HEK293 (cell line): ENCODE measurements around the gene PRR16.

ENCODE experiments used
- CTCF ChIA-PET: fragments of 350-600 bp; formaldehyde crosslinking; extraction: SDS; loops from one replicate; lab custom pipeline; 2021; ENCODE audit warnings: antibody characterized with exemption; lab: Yijun Ruan, JAX
- POLR2A ChIA-PET: fragments of 300-600 bp; formaldehyde crosslinking; extraction: SDS; loops from one replicate; lab custom pipeline; 2020; ENCODE audit warnings: antibody characterized with exemption, inconsistent platforms; lab: Yijun Ruan, JAX
- H3K27ac ChIP-seq: fragments of 200-500 bp; sonication (Bioruptor generic); 2 replicates; pipeline ENCODE4 v1.5.1; 2014; ENCODE audit warnings: low read depth, low read length, control low read depth, inconsistent platforms; ENCODE audit errors: extremely low read depth
- H3K36me3 ChIP-seq, 2 experiments: fragments of 200-500 bp in 1 of 2; sonication (Bioruptor generic) in 1 of 2; 1 replicate in 1 of 2; 2 replicates in 1 of 2; pipeline ENCODE4 v1.5.1; 2014 to 2017; ENCODE audit warnings: inconsistent platforms in 2 of 2, low read length in 2 of 2; ENCODE audit not compliant: control insufficient read depth in 2 of 2, insufficient read depth in 1 of 2
- H3K4me1 ChIP-seq: fragments of 200-500 bp; sonication (Bioruptor generic); 2 replicates; pipeline ENCODE4 v1.5.1; 2014; ENCODE audit warnings: mild to moderate bottlenecking, low read length, inconsistent platforms; ENCODE audit not compliant: control insufficient read depth, insufficient read depth
- H3K4me3 ChIP-seq: 2 replicates; pipeline ENCODE4 v1.5.1; 2011; ENCODE audit warnings: low read depth, mild to moderate bottlenecking, control low read depth, low read length, moderate library complexity
- H3K9me3 ChIP-seq: fragments of 200-500 bp; sonication (Bioruptor generic); 2 replicates; pipeline ENCODE4 v1.5.1; 2014; ENCODE audit warnings: low read depth, low read length, inconsistent platforms; ENCODE audit not compliant: control insufficient read depth, insufficient read depth
- AEBP2 ChIP-seq: fragments of 450-650 bp; formaldehyde crosslinking; IDR thresholded peaks from 2 replicates; pipeline ENCODE4 v1.5.1; 2016; ENCODE audit warnings: missing biosample characterization, missing genetic modification characterization, borderline replicate concordance
- HOXC10 ChIP-seq: sonication (generic); formaldehyde crosslinking; IDR thresholded peaks from 2 replicates; pipeline ENCODE4 v1.8.1; 2023; ENCODE audit warnings: mild to moderate bottlenecking, missing genetic modification reagents
- KLF16 ChIP-seq: fragments of 450-650 bp; formaldehyde crosslinking; IDR thresholded peaks from 2 replicates; pipeline ENCODE4 v1.5.1; 2017; ENCODE audit warnings: missing biosample characterization, missing genetic modification characterization
- MYNN ChIP-seq: fragments of 450-650 bp; formaldehyde crosslinking; IDR thresholded peaks from 2 replicates; pipeline ENCODE4 v1.5.1; 2016; ENCODE audit warnings: missing biosample characterization, missing genetic modification characterization, borderline replicate concordance
- SALL2 ChIP-seq: fragments of 450-650 bp; formaldehyde crosslinking; IDR thresholded peaks from 2 replicates; pipeline ENCODE4 v1.5.0; 2017; ENCODE audit warnings: missing biosample characterization, mild to moderate bottlenecking, missing genetic modification characterization, borderline replicate concordance
- ZNF10 ChIP-seq: fragments of 450-650 bp; formaldehyde crosslinking; IDR thresholded peaks from 2 replicates; pipeline ENCODE4 v1.5.1; 2017; ENCODE audit warnings: missing biosample characterization, missing genetic modification characterization
- ZNF121 ChIP-seq: fragments of 450-650 bp; formaldehyde crosslinking; IDR thresholded peaks from 2 replicates; pipeline ENCODE4 v1.5.1; 2016; ENCODE audit warnings: missing biosample characterization, missing genetic modification characterization
- ZNF140 ChIP-seq: fragments of 450-650 bp; formaldehyde crosslinking; IDR thresholded peaks from 2 replicates; pipeline ENCODE4 v1.5.1; 2016; ENCODE audit warnings: missing biosample characterization, missing genetic modification characterization
- ZNF174 ChIP-seq: fragments of 450-650 bp; formaldehyde crosslinking; IDR thresholded peaks from 2 replicates; pipeline ENCODE4 v1.5.0; 2017; ENCODE audit warnings: missing biosample characterization, mild to moderate bottlenecking, missing genetic modification characterization
- ZNF175 ChIP-seq: fragments of 450-650 bp; formaldehyde crosslinking; IDR thresholded peaks from 2 replicates; pipeline ENCODE4 v1.5.1; 2016; ENCODE audit warnings: missing biosample characterization, missing genetic modification characterization
- ZNF221 ChIP-seq: fragments of 450-650 bp; formaldehyde crosslinking; IDR thresholded peaks from 2 replicates; pipeline ENCODE4 v1.5.1; 2017; ENCODE audit warnings: missing biosample characterization, missing genetic modification characterization, borderline replicate concordance
- ZNF248 ChIP-seq: fragments of 450-650 bp; formaldehyde crosslinking; IDR thresholded peaks from 2 replicates; pipeline ENCODE4 v1.5.1; 2017; ENCODE audit warnings: missing biosample characterization, missing genetic modification characterization
- ZNF335 ChIP-seq: fragments of 450-650 bp; formaldehyde crosslinking; conservative IDR thresholded peaks from 2 replicates; pipeline ENCODE4 v1.5.1; 2016; ENCODE audit warnings: missing biosample characterization, missing genetic modification characterization
- ZNF394 ChIP-seq: fragments of 450-650 bp; formaldehyde crosslinking; IDR thresholded peaks from 2 replicates; pipeline ENCODE4 v1.5.1; 2016; ENCODE audit warnings: missing biosample characterization, missing genetic modification characterization, mild to moderate bottlenecking, moderate library complexity, borderline replicate concordance
- ZNF596 ChIP-seq: fragments of 450-650 bp; IDR thresholded peaks from 2 replicates; pipeline ENCODE4 v1.5.0; 2018; ENCODE audit warnings: missing biosample characterization, mild to moderate bottlenecking, missing genetic modification characterization, moderate library complexity
- ZNF639 ChIP-seq: fragments of 450-650 bp; formaldehyde crosslinking; IDR thresholded peaks from 2 replicates; pipeline ENCODE4 v1.5.1; 2016; ENCODE audit warnings: missing biosample characterization, missing genetic modification characterization
- ZNF707 ChIP-seq: fragments of 450-650 bp; formaldehyde crosslinking; IDR thresholded peaks from 2 replicates; pipeline ENCODE4 v1.5.1; 2016; ENCODE audit warnings: missing biosample characterization, missing genetic modification characterization
- ZNF837 ChIP-seq: fragments of 450-650 bp; formaldehyde crosslinking; IDR thresholded peaks from 2 replicates; pipeline ENCODE4 v1.5.1; 2016; ENCODE audit warnings: missing biosample characterization, missing genetic modification characterization
- ZSCAN30 ChIP-seq: fragments of 450-650 bp; IDR thresholded peaks from 2 replicates; pipeline ENCODE4 v1.5.1; 2018; ENCODE audit warnings: missing biosample characterization, mild to moderate bottlenecking, missing genetic modification characterization, moderate library complexity
- TF ChIP-seq, protein P1 (sequence below): fragments of 450-650 bp; formaldehyde crosslinking; IDR thresholded peaks from 2 replicates; pipeline ENCODE4 v1.5.1; 2017; ENCODE audit warnings: missing biosample characterization, missing genetic modification characterization
- TF ChIP-seq, protein P2 (sequence below): fragments of 450-650 bp; formaldehyde crosslinking; IDR thresholded peaks from 2 replicates; pipeline ENCODE4 v1.5.1; 2016; ENCODE audit warnings: missing biosample characterization, missing genetic modification characterization
- TF ChIP-seq, protein P3 (sequence below): sonication (generic); formaldehyde crosslinking; IDR thresholded peaks from 2 replicates; pipeline ENCODE4 v1.8.1; 2022; ENCODE audit warnings: mild to moderate bottlenecking, moderate library complexity, missing genetic modification reagents

PRR16 gene

DNA sequence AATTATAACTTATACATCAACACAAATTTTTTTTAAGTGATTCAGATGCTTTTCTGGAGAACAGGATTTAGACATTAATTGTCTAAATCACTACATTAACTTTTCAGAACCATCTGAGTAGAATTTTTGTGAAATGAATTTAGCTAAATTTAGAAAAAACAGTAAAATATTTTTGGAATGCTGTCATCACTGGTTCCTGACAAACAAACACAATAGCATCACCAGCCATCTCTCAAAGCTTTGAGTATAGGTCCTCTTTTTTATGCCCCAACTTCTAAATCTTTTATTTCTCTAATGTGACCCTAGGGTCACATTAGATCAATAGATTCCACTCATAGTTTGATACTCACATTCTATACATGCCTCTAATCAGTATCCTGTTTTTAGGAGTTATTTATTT, 104.6 kb downstream of the PRR16 start:
- Histone ChIP-seq H3K36me3 (no peaks in the 10 kb centered on the region), H3K4me3 (no peak overlapping the region), H3K27ac (no peak overlapping the region), H3K4me1 (no peaks in the 10 kb centered on the region), H3K9me3 (no peaks in the 10 kb centered on the region)
- ChIA-PET POLR2A (no interaction called here), CTCF (no interaction called here)
- TF ChIP-seq, protein P1, sequence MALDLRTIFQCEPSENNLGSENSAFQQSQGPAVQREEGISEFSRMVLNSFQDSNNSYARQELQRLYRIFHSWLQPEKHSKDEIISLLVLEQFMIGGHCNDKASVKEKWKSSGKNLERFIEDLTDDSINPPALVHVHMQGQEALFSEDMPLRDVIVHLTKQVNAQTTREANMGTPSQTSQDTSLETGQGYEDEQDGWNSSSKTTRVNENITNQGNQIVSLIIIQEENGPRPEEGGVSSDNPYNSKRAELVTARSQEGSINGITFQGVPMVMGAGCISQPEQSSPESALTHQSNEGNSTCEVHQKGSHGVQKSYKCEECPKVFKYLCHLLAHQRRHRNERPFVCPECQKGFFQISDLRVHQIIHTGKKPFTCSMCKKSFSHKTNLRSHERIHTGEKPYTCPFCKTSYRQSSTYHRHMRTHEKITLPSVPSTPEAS: no peak
- TF ChIP-seq ZNF335 (no peak), ZNF707 (tag by site-specific recombination) (no peak), ZNF596 (tag by site-specific recombination) (no peak), ZNF639 (tag by site-specific recombination) (no peak)

DNA sequence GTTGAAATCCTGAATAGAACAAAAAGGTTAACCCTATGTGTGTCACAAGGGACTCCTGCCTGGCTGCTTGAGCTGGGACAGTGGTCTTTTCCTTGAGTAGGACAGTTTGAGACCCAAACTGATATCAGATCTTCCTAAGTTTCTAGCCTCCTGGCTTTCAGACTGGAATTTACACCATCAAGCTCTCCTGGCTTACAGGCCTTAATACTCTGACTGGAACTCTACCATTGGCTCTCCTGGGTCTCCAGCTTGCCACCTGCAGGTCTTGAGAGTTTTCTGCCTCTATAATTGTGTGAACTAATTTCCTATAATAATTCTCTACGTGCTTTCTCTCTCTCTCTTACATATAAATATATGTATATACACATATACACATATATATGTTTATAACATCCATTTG, 112.5 kb downstream of the PRR16 start:
- TF ChIP-seq KLF16 (tag by site-specific recombination) (no peak), ZNF174 (tag by site-specific recombination) (no peak), SALL2 (tag by site-specific recombination) (no peak), ZNF140 (tag by site-specific recombination) (no peak), ZNF221 (tag by site-specific recombination) (no peak), ZNF596 (tag by site-specific recombination) (no peak), ZNF248 (tag by site-specific recombination) (no peak)
- CTCF ChIA-PET: no interaction called here
- Histone ChIP-seq H3K9me3 (no peaks in the 10 kb centered on the region), H3K27ac (no peak overlapping the region), H3K4me1 (no peaks in the 10 kb centered on the region), H3K4me3 (no peak overlapping the region), H3K36me3 (no peaks in the 10 kb centered on the region)
- POLR2A ChIA-PET: no interaction called here

DNA sequence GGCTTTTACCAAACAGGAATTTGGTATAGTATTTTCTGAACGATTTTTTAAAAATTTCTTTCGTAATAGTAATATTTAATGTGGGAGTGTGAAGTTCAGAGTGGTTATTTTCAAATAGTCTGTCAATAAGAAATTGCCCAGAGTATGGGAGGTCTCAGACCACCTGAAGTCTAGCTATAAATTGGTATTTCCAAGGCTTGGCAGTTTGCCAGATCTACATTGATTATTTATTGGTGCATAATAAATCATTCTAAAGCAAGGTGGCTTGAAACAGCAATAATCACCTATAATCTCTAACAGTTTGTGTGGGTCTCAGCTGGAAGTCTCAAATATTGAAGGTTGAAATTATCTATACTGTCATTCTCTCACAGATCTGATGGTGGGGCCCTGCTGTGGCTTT, 118.5 kb downstream of the PRR16 start:
- POLR2A ChIA-PET: no interaction called here
- CTCF ChIA-PET: interaction anchor here (0.6 kb wide), 1 partner anchor 21 kb away, joined by 3 read pairs; no protein-coding TSS in a partner anchor
- TF ChIP-seq ZSCAN30 (tag by site-specific recombination) (no peak), ZNF140 (tag by site-specific recombination) (no peak), ZNF175 (tag by site-specific recombination) (no peak), HOXC10 (CRISPR knock-in tag) (no peak), AEBP2 (tag by site-specific recombination) (no peak), ZNF394 (tag by site-specific recombination) (no peak), ZNF121 (tag by site-specific recombination) (no peak), MYNN (no peak), ZNF837 (tag by site-specific recombination) (no peak), ZNF10 (tag by site-specific recombination) (no peak), KLF16 (tag by site-specific recombination) (no peak)
- TF ChIP-seq, protein P2, sequence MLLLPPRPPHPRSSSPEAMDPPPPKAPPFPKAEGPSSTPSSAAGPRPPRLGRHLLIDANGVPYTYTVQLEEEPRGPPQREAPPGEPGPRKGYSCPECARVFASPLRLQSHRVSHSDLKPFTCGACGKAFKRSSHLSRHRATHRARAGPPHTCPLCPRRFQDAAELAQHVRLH (tag by site-specific recombination): no peak
- TF ChIP-seq, protein P3, sequence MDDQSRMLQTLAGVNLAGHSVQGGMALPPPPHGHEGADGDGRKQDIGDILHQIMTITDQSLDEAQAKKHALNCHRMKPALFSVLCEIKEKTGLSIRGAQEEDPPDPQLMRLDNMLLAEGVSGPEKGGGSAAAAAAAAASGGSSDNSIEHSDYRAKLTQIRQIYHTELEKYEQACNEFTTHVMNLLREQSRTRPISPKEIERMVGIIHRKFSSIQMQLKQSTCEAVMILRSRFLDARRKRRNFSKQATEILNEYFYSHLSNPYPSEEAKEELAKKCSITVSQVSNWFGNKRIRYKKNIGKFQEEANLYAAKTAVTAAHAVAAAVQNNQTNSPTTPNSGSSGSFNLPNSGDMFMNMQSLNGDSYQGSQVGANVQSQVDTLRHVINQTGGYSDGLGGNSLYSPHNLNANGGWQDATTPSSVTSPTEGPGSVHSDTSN (CRISPR knock-in tag): no peak
- Histone ChIP-seq H3K4me1 (no peaks in the 10 kb centered on the region), H3K27ac (no peak overlapping the region), H3K9me3 (no peaks in the 10 kb centered on the region), H3K4me3 (no peak overlapping the region), H3K36me3 (no peaks in the 10 kb centered on the region)
